Measurements from ENCODE around the gene MICALL2. TPM values are rescaled to one million over a fixed set of nuclear protein-coding genes. Genes with fewer than 3 reads are reported as not detected.

Gene MICALL2
- polyA plus RNA-seq, 1 donor: 6.3 TPM

DNA sequence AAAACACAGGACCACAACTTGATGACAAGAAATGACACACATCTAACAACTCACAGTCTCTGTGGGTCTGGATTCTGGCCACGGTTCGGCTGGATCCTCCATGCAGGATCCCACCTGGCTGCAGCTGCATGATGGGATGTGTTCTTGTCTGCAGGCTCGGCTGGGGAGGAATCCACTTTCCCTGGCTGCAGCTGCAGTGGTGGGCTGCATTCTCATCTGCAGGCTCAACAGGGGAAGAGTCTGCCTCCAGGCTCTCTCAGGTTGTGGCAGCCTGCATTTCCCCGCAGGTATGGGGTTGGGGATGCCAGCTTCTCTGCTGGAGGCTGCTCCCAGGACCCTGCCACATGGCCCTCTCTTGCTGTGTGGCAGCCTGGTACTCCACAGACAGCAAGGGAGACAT lies 64.9 kb downstream of the MICALL2 start:
- DNase-seq (ENCODE audit: low read depth): no peak

DNA sequence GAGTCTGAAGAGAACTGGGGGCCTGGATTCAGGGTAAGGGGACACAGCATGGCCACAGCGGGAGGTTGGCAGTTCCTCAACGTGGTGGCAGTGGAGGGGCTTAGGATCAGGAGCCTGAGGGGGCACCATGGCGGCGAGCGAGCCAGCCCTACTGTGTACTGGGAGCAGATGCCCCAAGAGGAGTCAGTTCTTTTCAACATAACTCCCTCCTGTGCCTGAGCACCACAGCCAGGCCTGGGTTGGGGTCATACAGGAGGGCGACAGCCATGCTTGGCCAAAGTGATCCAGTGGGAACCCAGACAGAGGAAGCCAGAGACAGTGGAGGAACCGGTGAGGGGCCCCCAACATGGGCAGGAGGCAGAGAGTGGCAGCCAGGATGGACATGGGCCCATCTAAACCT lies 65.8 kb downstream of the MICALL2 start:
- no peak for DNase-seq (ENCODE audit: low read depth)

DNA sequence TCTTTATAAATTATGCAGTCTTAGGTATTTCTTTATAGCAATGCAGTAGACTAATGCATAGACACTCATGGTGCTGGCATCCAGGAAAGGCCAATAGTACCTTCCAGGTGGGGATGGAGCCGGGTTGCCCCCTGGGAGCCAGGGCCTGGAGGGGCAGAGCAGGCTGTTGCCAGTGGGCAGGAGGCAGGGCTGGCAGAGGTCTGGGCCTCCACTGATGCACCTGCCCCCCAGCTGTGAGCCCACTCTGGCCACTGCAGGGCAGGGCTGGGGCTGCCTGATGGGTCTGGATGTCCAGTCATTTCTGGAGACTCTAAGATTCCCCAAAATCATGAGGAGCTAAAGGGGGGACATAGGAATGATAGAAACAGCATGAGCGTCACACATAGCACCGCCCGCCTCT lies 66.7 kb downstream of the MICALL2 start:
- DNase-seq (ENCODE audit: low read depth): no peak

DNA sequence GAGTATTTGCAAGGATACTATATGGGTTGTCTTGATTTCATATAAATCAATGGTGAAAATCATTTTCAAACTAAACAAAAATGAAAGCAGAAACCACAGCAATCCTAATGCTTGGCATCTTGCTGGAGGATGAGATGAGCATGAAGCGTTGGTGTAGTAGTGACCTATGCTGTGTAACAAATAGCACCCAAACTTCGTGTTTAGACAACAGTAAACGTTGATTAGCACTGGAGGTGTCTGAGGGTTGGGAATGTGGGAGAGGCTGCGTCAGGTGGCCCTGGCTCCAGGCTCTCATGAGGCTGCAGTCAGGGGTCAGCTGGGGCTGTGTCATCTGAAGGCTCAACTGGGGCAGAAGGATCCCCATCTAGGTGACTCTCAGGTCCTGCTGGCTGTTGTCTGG lies 67.8 kb downstream of the MICALL2 start:
- no peak for DNase-seq (ENCODE audit: low read depth)

DNA sequence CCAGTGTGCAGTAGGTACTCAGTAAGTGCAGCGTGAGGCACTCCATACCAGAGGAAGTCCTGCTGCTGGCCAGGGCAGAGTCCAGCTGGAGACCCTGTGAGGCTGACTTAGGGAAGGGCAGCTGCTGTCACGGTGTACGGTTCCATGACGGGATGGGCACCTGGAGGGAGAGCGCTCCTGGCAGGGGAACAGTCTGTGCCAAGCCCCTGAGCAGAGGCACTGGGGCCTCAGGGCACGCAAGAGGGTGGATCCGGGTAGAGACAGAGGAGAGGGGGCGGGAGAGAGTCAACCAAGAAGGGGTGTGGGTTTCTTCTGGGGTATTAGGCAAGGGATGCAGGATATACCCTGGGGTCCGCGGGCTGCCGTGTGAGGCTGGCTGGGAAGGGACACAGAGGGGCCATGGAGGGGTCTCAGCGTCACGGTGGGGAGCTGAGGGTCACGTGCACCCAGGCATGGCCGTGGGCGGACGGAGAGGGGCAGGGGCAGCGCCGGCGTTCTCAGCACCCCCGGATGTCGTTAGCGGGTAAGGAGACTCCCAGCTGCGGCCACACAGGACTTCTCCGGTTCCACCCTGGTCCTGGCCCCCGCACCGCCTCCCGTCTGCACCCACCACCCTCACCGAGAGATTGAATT lies 70.5 kb downstream of the MICALL2 start:
- no peak for DNase-seq (ENCODE audit: low read depth)

DNA sequence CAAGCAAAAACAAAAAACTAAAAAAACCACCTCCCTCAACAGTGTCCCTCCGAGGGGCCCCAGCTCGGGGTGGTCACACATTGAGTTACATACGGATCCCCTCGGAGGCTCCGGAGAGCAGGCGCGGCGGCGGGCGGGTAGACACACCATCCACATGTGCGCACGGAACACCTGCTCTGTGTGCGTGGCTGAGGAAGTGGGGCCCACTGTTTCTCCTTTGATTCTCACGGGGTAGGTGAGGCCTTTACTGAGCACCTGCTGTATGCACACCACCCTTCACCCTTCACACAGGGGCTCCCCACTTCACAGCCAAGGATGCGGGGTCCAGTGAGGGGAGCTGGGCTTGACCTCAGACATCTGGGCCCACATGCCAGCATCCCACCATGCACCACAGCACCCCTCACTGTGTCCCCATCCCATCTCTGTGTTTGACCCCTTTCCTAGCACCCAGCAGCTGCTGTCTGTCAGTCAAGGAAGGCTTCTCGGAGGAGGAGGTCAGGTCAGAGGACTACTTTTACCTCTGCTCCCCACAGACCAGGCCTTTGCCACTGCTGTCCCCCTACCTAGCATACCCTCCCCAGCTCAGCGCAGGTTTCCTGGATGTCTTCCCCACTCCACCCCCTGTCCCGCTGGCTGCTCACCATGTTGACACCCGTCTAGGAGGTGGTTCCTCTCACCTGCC lies 71.1 kb downstream of the MICALL2 start:
- no peak for DNase-seq (ENCODE audit: low read depth)

DNA sequence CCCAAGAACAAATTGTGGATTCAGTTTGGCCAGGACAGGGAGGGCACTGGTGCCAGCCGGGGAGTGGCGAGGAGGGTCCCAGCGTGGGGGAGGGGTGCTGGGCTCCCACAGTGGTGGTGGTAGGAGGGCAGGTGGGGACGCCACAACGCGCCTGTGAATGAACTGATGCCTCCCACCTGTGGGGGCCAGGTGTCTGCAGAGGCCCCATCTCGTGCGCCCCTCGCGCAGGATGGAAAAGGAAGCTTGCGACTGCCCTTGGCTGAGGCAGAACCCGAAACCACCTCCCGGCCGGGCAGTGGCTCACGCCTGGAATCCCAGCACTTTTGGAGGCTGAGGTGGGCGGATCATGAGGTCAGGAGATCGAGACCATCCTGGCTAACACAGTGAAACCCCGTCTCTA lies 72.0 kb downstream of the MICALL2 start:
- DNase-seq (ENCODE audit: low read depth): no peak

DNA sequence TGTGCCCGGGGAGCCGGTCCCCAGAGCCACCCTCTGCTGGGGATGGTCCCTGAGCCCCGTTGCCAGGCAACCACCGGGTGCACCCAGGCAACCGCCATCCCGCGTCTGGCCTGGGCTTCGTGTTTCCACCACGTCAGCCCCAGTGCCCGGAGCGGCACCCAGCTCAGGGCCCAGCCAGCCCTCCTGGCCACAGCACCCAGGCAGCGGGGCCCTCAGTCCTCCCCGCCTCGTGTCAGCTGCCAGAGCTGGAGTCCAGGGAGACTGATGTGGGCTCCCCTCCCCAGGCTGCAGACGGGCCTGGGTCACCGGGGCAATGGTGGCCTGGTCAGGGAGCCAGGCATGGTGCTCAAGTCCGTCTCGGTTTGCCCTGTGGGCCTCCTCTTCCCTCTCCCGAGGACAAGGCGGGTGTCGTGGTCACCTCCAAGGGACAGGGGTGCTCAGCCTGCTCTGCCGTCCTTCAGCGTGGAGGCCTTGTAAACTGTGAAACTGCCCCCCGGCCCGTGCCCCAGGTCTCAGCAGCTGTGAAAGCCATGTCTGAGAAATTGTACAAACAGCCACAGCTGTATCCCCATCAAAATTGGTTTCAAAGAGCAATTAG lies 72.5 kb downstream of the MICALL2 start:
- DNase-seq (ENCODE audit: low read depth): no peak

DNA sequence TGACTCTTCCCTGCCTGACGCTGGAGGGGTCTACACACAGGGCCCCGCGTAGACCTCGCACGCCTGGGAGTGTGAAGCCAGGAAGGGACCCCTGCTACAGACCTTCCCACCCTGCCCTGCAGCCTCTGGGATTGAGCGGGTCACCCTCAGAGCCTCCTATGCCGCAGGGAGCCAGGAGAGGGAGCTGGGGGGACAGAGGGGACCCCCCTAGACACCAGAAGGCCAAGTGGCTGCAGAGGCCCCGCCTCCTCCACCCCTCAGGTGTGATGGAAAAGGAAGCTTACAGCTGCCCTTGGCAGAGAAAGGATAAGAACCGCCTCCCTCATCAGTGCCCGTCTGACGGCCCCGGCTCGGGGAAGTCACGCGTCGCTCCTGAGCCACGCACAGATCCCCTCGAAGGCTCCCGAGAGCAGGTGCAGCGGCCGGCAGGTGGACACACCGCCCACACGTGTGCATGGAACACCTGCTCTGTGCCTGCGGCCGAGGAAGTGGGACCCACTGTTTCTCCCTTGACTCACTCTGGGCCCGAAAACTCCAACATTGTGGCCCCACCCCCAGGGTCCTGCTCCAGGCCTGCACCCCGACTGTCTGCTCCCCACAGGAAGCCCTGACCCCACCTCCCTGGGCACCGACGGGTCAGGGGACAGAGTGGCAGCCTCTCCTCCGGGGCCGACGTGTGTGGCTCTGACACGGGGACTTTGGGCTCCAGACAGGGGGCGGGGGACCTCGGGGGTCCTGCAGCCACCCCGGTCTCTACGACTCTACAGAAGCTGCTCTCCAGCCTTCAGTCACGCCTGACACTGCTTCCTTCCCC lies 73.3 kb downstream of the MICALL2 start:
- DNase-seq (ENCODE audit: low read depth): no peak

DNA sequence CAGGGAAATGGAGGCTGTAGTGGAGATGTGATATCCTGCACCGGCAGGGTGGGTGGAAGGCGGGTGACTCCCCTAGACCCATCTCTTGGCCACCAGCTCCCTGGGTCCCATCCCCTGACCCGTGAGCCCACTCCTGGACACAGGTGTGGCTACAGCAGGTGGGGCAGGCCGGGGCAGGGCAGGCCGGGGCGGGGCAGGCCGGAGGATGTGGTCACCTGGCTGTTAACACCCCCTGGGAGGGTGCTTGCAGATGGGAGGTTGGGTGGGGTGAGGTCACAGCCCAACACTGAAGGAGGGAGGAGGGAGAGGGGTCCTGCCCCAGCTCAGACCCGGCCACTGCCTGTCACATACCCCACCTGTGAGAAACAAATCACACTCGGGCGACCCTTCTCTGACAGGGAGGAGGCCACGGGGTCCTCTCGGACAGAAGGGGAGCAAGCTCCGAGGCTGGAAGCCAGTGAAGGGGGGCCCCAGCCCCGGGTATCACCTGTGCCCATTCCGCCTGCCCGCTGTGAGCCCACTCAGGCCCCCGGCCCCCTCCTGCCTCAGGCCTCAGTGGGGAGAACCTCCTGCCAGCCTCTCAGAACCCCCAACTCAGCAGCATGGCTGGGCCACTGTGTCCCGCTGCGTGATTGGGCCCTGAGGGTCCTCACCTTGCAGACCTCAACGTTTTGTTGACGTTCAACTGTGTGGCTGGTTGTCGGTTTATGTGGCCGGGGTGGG lies 74.0 kb downstream of the MICALL2 start:
- DNase-seq (ENCODE audit: low read depth): no peak

Other genes with a start within 250 kb of the MICALL2 start
- not detected for gene UNCX, start 226.6 kb downstream of the MICALL2 start, polyA plus RNA-seq (ENCODE audit: insufficient read length)
- 39.5 TPM for gene INTS1, start 44.9 kb upstream of the MICALL2 start, polyA plus RNA-seq (ENCODE audit: insufficient read length)
- 13.2 TPM for gene MAFK, start 71.2 kb upstream of the MICALL2 start, polyA plus RNA-seq (ENCODE audit: insufficient read length)
- gene TMEM184A, start 96.7 kb upstream of the MICALL2 start, polyA plus RNA-seq (ENCODE audit: insufficient read length): 0.78 TPM
- gene PSMG3, start 110.6 kb upstream of the MICALL2 start, polyA plus RNA-seq (ENCODE audit: insufficient read length): 19.2 TPM
- 4.7 TPM for gene ELFN1, start 210.8 kb upstream of the MICALL2 start, polyA plus RNA-seq (ENCODE audit: insufficient read length)